Nephron progenitor cell (in vitro differentiated cells): ENCODE measurements around the gene NCAPD3.
A peak's percentile ranks its signal among the peaks of the same experiment; 100 is the strongest.

Source experiments
- DNase-seq: peaks from one replicate; pipeline ENCODE4 v3.0.0; 2021
- H3K27ac Mint-ChIP-seq: 2 replicates; pipeline ENCODE4 v1.8.0; 2021; ENCODE audit warnings: mild to moderate bottlenecking, moderate library complexity, mixed read lengths
- H3K27me3 Mint-ChIP-seq: 2 replicates; pipeline ENCODE4 v1.8.0; 2021; ENCODE audit warnings: mild to moderate bottlenecking, low read depth, mixed read lengths; ENCODE audit not compliant: poor library complexity
- H3K36me3 Mint-ChIP-seq: 2 replicates; pipeline ENCODE4 v1.8.0; 2021; ENCODE audit warnings: low read depth, mixed read lengths
- H3K4me1 Mint-ChIP-seq: 2 replicates; pipeline ENCODE4 v1.8.0; 2021; ENCODE audit warnings: mixed read lengths
- H3K4me3 Mint-ChIP-seq: 2 replicates; pipeline ENCODE4 v1.8.0; 2021; ENCODE audit warnings: mild to moderate bottlenecking, moderate library complexity, mixed read lengths
- H3K9me3 Mint-ChIP-seq: 2 replicates; pipeline ENCODE4 v1.8.0; 2021; ENCODE audit warnings: mild to moderate bottlenecking, moderate library complexity, mixed read lengths
- CTCF ChIP-seq: fragments of 200-600 bp; sonication (generic); IDR thresholded peaks from 2 replicates; pipeline ENCODE4 v1.5.0; 2021; ENCODE audit warnings: antibody characterized with exemption

NCAPD3 gene

GRCh38 chr11:134235399-134235798 is 11.6 kb upstream of the NCAPD3 start:
- no peak for TF ChIP-seq CTCF
- DNase-seq, result no peak
- peaks cover 3% of the 10 kb centered on the region for H3K27me3 Mint-ChIP-seq
- H3K4me3 Mint-ChIP-seq, result no peak overlapping the region
- no peak overlapping the region for H3K27ac Mint-ChIP-seq
- H3K4me1 Mint-ChIP-seq, result peaks cover 23% of the 10 kb centered on the region
- H3K9me3 Mint-ChIP-seq, result no peaks in the 10 kb centered on the region
- peaks cover 34% of the 10 kb centered on the region for H3K36me3 Mint-ChIP-seq

GRCh38 chr11:134233729-134234179 is 10.0 kb upstream of the NCAPD3 start:
- no peaks in the 10 kb centered on the region for H3K9me3 Mint-ChIP-seq
- H3K4me1 Mint-ChIP-seq, result peaks cover 39% of the 10 kb centered on the region
- peaks cover 29% of the 10 kb centered on the region for H3K36me3 Mint-ChIP-seq
- H3K27me3 Mint-ChIP-seq, result peaks cover 3% of the 10 kb centered on the region
- no peak overlapping the region for H3K27ac Mint-ChIP-seq
- no peak for TF ChIP-seq CTCF
- no peak for DNase-seq
- H3K4me3 Mint-ChIP-seq, result no peak overlapping the region

GRCh38 chr11:134231958-134232659 is 8.3 kb upstream of the NCAPD3 start:
- Mint-ChIP-seq H3K4me3 (no peak overlapping the region), H3K9me3 (no peaks in the 10 kb centered on the region), H3K27me3 (no peaks in the 10 kb centered on the region), H3K27ac (peak overlapping the region; percentile 78), H3K36me3 (peaks cover 16% of the 10 kb centered on the region), H3K4me1 (peaks cover 53% of the 10 kb centered on the region)
- DNase-seq, result no peak
- TF ChIP-seq CTCF, result no peak

GRCh38 chr11:134230339-134230738 is 6.6 kb upstream of the NCAPD3 start:
- H3K36me3 Mint-ChIP-seq, result peaks cover 8% of the 10 kb centered on the region
- H3K4me3 Mint-ChIP-seq, result peak overlapping the region; percentile 57
- H3K9me3 Mint-ChIP-seq, result no peaks in the 10 kb centered on the region
- peaks cover 8% of the 10 kb centered on the region for H3K27me3 Mint-ChIP-seq
- H3K27ac Mint-ChIP-seq, result no peak overlapping the region
- DNase-seq, result no peak
- TF ChIP-seq CTCF, result no peak
- H3K4me1 Mint-ChIP-seq, result peaks cover 68% of the 10 kb centered on the region

- Mint-ChIP-seq H3K4me1 (peaks cover 68% of the 10 kb centered on the region), H3K36me3 (no peaks in the 10 kb centered on the region), H3K27ac (peak overlapping the region; percentile 32), H3K9me3 (no peaks in the 10 kb centered on the region), H3K4me3 (peak overlapping the region; percentile 8), H3K27me3 (peaks cover 8% of the 10 kb centered on the region)
- no peak for TF ChIP-seq CTCF
- DNase-seq, result no peak
Observed at GRCh38 chr11:134229126-134229790, 5.5 kb upstream of the NCAPD3 start.

- no peak overlapping the region for H3K27ac Mint-ChIP-seq
- H3K4me1 Mint-ChIP-seq, result peaks cover 68% of the 10 kb centered on the region
- no peaks in the 10 kb centered on the region for H3K9me3 Mint-ChIP-seq
- DNase-seq, result no peak
- peaks cover 8% of the 10 kb centered on the region for H3K27me3 Mint-ChIP-seq
- no peak for TF ChIP-seq CTCF
- H3K36me3 Mint-ChIP-seq, result no peaks in the 10 kb centered on the region
- no peak overlapping the region for H3K4me3 Mint-ChIP-seq
Observed at GRCh38 chr11:134228625-134229024, 4.9 kb upstream of the NCAPD3 start.
